ENCODE measurements around the gene P2RX1.

GRCh38 chr17:3924512-3925350, 8.5 kb upstream of the P2RX1 start:
- TF ChIP-seq CTCF (IDR thresholded peaks at IDR 0.05; ENCODE audit: low read depth, low read length, poor library complexity, severe bottlenecking) = no peak
- no peak for TF ChIP-seq EZH2phosphoT487 (IDR thresholded peaks at IDR 0.05; ENCODE audit: borderline replicate concordance, low read length)

Data from DOHH2 (cell line).